NCI-H2196 (cell line): ENCODE data around the gene NHLRC2.
"Not testable (repeated sequence)": the region's sequence is repeated elsewhere in the genome, so short reads cannot be mapped to it uniquely, and the experiment has no call there.

Experiments
- DNase-seq: peaks from one replicate; lab custom pipeline; 2025; ENCODE audit not compliant: unreplicated experiment; lab: John Stamatoyannopoulos, UW

NHLRC2 gene

DNA sequence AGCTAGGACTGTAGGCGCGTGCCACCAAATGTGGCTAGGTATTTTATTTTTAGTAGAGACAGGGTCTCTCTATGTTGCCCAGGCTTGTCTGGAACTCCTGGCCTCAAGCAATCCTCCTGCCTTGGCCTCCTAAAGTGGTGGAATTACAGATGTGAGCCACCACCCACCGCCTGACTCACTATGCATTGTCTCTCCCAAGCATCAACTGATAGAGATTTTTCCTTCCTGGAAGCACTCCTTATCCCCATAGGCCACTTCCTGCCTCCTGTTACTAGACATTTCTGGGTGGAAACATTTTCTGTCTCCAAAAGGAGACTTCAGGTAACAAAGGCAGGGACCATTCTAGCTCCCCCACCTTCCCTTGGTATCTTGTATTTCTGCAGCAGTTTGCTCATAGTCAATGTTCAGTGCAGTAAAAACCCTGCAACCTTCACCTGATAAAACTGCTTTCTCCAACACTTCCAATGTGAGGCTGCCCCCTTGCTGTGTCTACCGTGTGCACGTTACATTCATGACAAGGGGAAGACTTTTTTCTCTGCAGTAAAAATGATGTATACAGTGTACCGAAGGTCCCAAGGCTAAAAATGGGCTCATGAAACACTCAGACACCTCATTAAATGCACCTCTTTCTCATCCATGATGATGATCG, 84.9 kb downstream of the NHLRC2 start:
- no peak for DNase-seq

- no peak for DNase-seq
Measured at GRCh38 chr10:113941140-113941539, 86.7 kb downstream of the NHLRC2 start.

- DNase-seq: not testable (repeated sequence)
Measured at GRCh38 chr10:113943196-113943595, 88.7 kb downstream of the NHLRC2 start.

- no peak for DNase-seq
Measured at GRCh38 chr10:113945075-113945686, 90.7 kb downstream of the NHLRC2 start.

- no peak for DNase-seq
Measured at GRCh38 chr10:113945687-113946085, 91.2 kb downstream of the NHLRC2 start.

DNA sequence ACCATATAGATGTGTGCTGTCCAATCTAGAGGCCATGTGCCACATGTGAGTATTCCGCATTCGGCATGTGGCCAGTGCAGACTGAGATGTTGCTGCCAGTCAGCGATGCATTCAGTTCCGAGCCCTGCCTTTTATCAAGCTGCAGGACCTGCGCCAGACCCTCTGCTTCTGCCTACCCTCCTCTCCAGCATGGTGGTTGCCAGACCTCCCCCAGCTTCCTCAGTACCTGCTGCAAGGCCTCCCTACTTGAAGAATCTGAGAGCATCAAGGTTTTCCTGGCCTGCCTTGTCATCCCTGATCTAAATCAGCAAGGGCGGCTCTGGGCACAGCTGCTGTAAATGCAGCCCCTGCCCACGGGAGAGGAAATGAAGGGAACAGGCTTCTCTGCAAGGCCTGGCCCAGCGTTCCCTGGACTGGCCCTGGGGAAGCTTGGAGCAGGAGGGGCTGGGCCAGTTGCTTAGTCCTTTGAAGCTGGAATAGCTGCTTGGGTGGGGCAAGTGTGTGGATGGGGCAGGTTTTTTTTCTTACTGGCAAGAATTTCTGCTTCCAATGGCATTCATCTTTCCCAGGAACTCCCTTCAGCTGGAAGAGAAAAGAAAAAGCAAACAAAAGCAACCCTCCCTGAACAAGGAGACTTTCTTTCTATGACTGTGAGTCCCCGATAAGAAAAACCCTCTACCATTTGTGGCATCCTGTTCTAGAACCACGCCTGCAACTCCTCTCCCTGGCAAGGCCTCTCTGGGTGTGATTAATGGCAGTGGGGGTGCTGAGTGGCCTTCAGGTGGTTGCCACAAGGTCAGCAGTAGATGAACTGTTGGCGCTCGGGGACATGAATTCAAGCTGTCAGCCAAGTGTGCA, 93.0 kb downstream of the NHLRC2 start:
- no peak for DNase-seq

DNA sequence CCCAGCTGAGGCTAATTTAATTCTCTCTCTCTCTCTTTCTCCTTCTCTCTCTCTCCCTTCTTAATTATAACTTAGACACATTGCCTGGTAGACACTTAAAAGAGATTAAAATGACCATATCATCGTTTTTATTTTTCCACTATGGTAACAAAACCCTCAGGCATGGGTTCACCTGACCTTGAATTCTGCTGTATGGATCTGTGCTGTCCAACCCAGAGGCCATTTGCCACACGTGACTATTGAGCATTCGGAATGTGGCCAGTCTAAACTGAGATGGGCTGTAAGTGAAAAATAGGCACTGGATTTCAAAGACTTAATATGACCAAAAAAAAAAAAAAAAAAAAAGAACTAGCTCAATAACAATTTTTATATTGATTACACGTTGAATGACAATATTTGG, 93.6 kb downstream of the NHLRC2 start:
- no peak for DNase-seq

- DNase-seq: no peak
Measured at GRCh38 chr10:113950268-113950667, 95.8 kb downstream of the NHLRC2 start.

DNA sequence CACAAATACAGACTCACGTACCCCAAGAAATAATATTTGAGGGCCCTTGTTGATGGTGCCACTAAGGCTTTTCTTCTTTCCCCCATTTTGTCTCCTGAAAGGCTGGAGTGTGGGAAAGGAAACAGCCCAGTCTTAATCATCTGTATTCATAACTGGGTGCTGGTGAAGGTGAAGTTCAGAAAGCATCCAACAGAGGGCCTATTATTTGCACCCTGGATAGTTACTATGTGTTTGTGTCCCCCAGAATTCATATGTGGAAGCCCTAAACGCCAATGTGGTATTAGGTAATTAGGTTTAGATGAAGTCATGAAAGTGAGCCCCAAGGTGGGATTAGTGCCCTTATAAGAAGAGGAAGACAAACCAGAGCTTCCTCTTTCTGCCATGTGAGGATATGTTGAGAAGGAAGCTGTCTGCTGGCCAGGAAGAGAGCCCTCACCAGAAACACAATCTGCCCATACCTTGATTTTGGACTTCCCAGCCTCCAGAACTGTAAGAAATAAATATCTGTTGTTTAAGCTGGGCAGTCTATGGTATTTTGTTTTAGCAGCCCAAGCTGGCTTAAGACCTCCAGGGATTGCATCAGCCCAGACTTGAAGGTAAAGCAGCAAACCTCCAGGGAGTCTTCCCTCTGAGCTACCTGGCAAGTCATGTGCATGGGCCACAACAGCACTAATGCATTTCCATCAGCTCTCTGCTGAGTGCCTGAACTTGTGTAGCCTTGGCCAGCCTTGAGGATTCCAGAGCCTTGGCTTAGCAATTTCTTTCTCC, 99.2 kb downstream of the NHLRC2 start:
- no peak for DNase-seq

GRCh38 chr10:113954409-113954808, 99.9 kb downstream of the NHLRC2 start:
- no peak for DNase-seq

DNA sequence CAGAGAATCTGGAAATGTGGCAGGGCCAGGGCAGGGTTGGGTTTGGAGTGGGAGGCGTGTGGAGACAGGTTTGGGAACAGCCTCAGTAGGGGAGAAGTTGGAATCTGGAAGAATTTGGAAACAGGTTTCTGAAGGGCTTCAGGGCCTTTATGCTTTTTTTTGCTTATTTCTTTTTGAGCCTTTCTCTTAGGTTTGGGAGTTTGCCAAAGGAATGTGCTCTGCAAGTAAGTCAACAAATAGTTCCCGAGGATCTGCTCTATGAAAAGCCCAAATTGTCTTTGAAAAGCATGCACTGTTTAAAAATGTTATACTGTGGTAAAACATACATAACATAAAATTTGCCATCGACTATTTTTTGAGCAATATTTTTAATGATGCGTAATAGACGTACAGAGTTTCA, 102.6 kb downstream of the NHLRC2 start:
- peak; percentile 10 for DNase-seq

DNA sequence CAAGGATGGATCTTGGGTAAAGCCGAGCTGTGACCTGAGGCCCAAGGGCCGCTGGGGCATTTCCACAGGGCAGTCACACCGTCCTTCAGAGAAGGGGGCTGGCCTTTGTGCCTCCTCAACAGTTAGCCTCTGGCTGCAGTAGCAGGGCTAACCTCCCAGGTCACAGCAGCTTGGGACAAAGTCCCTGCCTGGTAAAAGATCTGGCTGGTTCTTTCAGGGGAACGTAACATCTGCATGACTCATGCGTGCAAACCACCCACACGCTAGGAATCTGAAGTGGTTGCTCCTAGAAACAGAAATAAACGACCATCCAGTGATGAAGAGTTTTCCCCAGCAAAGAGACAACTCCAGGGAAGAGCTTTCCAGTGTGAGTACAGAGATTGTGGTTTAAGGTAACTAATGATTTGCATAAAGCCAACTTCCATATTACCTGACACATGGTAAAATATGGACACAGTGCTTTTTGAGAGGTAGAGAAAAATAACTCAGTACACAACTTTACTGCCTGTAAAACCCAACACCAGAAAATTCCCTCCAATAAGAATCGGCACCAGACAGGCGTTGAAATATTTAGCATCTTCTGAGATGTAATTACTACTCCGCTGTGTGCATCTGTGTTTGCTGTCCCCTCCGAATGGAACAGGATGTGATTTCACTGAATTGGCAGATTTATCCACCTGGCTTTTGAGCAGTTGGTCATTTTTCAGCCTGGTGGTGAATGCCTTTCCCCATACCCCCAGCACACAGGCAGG, 104.3 kb downstream of the NHLRC2 start:
- DNase-seq: peak; percentile 5

DNA sequence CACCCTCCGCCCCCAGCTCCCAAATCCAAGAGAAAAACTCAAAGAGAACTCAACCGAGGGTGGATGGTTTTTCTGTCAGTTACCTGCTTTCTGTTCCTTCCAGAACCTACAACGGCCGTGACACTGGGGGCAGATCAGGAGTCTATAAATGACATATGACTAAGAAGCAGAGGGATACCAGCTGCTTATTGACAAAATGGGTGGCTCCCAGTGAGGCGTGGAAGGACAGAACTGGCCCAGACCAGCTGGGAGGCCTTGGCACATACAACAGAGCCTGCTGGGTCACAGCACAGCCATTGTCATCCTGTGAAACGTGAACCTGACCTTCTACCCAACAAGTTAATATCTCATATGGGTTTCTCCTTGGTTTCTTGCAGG, 104.9 kb downstream of the NHLRC2 start:
- DNase-seq: peak; percentile 14

DNA sequence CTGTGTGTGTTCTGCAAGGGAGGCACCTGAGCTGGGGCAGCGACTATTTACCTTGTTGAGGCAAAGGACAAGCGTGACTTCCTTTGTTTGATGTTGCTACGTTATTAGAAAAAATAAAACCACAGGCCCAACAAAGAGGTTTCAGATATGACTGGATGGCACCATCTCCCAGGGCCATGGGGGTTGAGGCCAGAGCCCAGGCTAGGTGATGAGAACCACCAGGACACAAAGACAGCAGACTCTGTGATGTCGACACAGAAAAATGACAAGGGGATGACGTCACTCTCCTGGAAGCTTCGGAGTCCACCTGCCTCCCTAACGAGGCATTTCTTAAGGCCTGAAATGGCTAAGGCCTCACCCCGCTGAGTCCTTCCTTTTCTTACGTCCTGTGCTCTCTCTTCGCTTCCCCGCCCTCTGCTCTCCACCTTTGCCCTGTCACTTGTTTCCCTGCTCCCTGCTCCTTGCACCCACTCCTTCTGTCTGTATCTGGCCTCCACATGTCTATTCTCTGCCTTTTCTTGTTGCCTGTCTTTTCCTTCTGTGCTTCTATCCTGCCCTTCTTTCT, 106.2 kb downstream of the NHLRC2 start:
- DNase-seq: peak; percentile 11

- DNase-seq: no peak
Measured at GRCh38 chr10:113961182-113962031, 106.9 kb downstream of the NHLRC2 start.

GRCh38 chr10:113965077-113965476, 110.6 kb downstream of the NHLRC2 start:
- no peak for DNase-seq

DNA sequence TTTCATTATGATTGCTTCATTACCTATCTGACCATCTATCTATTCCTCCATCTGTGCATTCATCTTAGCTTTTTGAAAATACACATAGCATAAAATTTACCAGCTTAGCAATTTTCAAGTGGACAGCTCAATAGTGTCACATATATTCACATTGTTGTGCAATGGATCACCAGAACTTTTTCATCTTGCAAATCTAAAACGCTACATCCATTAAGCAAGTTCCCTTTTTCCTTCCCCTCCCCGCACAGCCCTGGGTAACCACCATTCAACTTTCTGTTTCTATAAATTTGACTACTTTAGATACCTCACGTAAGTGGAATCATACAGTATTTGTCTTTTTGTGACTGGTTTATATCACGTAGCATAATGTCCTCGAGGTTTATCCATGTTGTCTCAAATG, 111.2 kb downstream of the NHLRC2 start:
- DNase-seq: no peak
